K562 (cell line): ENCODE results near the gene MAGI2. TPM values are rescaled to one million over a fixed set of nuclear protein-coding genes. Genes with fewer than 3 reads are reported as not detected.

ENCODE experiments used
- ATAC-seq: fragments of 200-7000 bp; cut with Tn5 transposase; 3 replicates; pipeline ENCODE4 v1.9.1; 2020; ENCODE audit warnings: moderate library complexity
- BruUV-seq: library from RNA; stranded (reverse); fragments of 400-500 nt; replicated peaks from 2 replicates; lab custom pipeline; 2021; lab: Mats Ljungman, UMichigan
- CTCF ChIA-PET: fragments of 300-600 bp; formaldehyde crosslinking; extraction: SDS; loops from one replicate; lab custom pipeline; 2021; ENCODE audit warnings: low intra/inter-chr PET ratio; lab: Yijun Ruan, JAX
- POLR2A ChIA-PET: fragments of 300-600, 350-650 bp; sonication (Branson Sonifier 250); formaldehyde crosslinking; extraction: SDS; loops from one replicate; lab custom pipeline; 2021; ENCODE audit warnings: antibody characterized with exemption, inconsistent platforms; lab: Yijun Ruan, JAX
- DNase-seq, 4 experiments: peaks; one replicate each; pipeline versions ENCODE4 v3.0.0 to v3.0.0-alpha.2; 2011 to 2018; ENCODE audit warnings: low spot score in 3 of 4, mixed read lengths in 3 of 4; ENCODE audit errors: extremely low read depth in 1 of 4
- FAIRE-seq: peaks from 2 replicates; lab custom pipeline; 2011; peaks lifted over from hg19 to GRCh38; lab: Jason Lieb, UNC
- H2AFZ ChIP-seq: 2 replicates; pipeline ENCODE4 v1.6.0; 2011; ENCODE audit warnings: low read depth, low read length, control low read depth, inconsistent platforms
- H3K27ac ChIP-seq: fragments of 200-600 bp; 3 replicates; pipeline ENCODE4 v1.8.0; 2011; ENCODE audit warnings: low read depth, mild to moderate bottlenecking, control low read depth, inconsistent platforms, low read length, moderate library complexity, mixed read lengths; ENCODE audit errors: extremely low read depth
- H3K27me3 ChIP-seq, 2 experiments: fragments of 300-600 bp in 1 of 2; 2 replicates in 1 of 2; 3 replicates in 1 of 2; pipeline versions ENCODE4 v1.6.0 to v1.8.0; 2011; ENCODE audit warnings: inconsistent platforms in 2 of 2, low read length in 2 of 2, mild to moderate bottlenecking in 1 of 2, mixed read lengths in 1 of 2, moderate library complexity in 1 of 2; ENCODE audit not compliant: control insufficient read depth in 2 of 2, insufficient read depth in 2 of 2
- H3K36me3 ChIP-seq: fragments of 300-600 bp; 3 replicates; pipeline ENCODE4 v1.8.0; 2011; ENCODE audit warnings: mild to moderate bottlenecking, low read length, inconsistent platforms; ENCODE audit not compliant: control insufficient read depth, insufficient read depth
- H3K4me1 ChIP-seq, 2 experiments: fragments of 200-600 bp in 1 of 2; replicated peaks in 1 of 2; 2 replicates in 1 of 2; 3 replicates in 1 of 2; pipeline versions ENCODE4 v1.5.1 to v1.8.0; 2011; ENCODE audit warnings: inconsistent platforms in 2 of 2, low read length in 2 of 2, mild to moderate bottlenecking in 1 of 2, mixed read lengths in 1 of 2, moderate library complexity in 1 of 2; ENCODE audit not compliant: control insufficient read depth in 2 of 2, insufficient read depth in 2 of 2
- H3K4me2 ChIP-seq: 2 replicates; pipeline ENCODE4 v1.6.1; 2011; ENCODE audit warnings: low read length, control low read depth, inconsistent platforms, mixed read lengths; ENCODE audit not compliant: insufficient read depth
- H3K4me3 ChIP-seq: fragments of 200-600 bp; sonication (generic), shearing (Covaris generic); 2 replicates; pipeline ENCODE4 v1.5.1; 2016; ENCODE audit warnings: control low read depth, inconsistent platforms
- H3K79me2 ChIP-seq: fragments of 200-600 bp; 3 replicates; pipeline ENCODE4 v1.8.0; 2011; ENCODE audit warnings: low read length, inconsistent platforms; ENCODE audit not compliant: control insufficient read depth, insufficient read depth
- H3K9ac ChIP-seq, 2 experiments: 2 replicates each; pipeline versions ENCODE4 v1.6.0 to v1.6.1; 2011; ENCODE audit warnings: low read depth in 2 of 2, low read length in 2 of 2, control low read depth in 1 of 2, inconsistent platforms in 1 of 2, mild to moderate bottlenecking in 1 of 2, mixed read lengths in 1 of 2; ENCODE audit not compliant: insufficient read depth in 1 of 2
- H3K9me1 ChIP-seq: one replicate; pipeline ENCODE4 v1.6.0; 2011; ENCODE audit warnings: inconsistent platforms, mild to moderate bottlenecking, low read length, moderate library complexity; ENCODE audit not compliant: control insufficient read depth, insufficient read depth
- H3K9me3 ChIP-seq: replicated peaks from 2 replicates; pipeline ENCODE4 v1.5.1; 2011; ENCODE audit warnings: low read depth, low read length, inconsistent platforms; ENCODE audit not compliant: control insufficient read depth, insufficient read depth
- H4K20me1 ChIP-seq: replicated peaks from 2 replicates; pipeline ENCODE4 v1.6.1; 2011; ENCODE audit warnings: low read length, inconsistent platforms, mixed read lengths; ENCODE audit not compliant: control insufficient read depth, insufficient read depth
- CBFA2T3 ChIP-seq: fragments of 450-650 bp; IDR thresholded peaks from 2 replicates; pipeline ENCODE4 v1.6.1; 2017
- CHD1 ChIP-seq: fragments of 200-600 bp; sonication (generic); IDR thresholded peaks from one replicate; pipeline ENCODE4 v1.6.1; 2012; ENCODE audit warnings: mild to moderate bottlenecking, moderate library complexity, low read length, inconsistent platforms
- DACH1 ChIP-seq: fragments of 450-650 bp; IDR thresholded peaks from 2 replicates; pipeline ENCODE4 v1.6.1; 2018; ENCODE audit not compliant: partially characterized antibody
- HDAC2 ChIP-seq: fragments of 450-650 bp; IDR thresholded peaks from 2 replicates; pipeline ENCODE4 v1.6.1; 2016; ENCODE audit warnings: mild to moderate bottlenecking
- MYBL2 ChIP-seq, 2 experiments: fragments of 450-650 bp in 1 of 2; sonication (generic) in 1 of 2; formaldehyde crosslinking in 1 of 2; IDR thresholded peaks; 2 replicates each; pipeline versions ENCODE4 v1.6.1 to v1.8.1; 2017 to 2022; ENCODE audit warnings: borderline replicate concordance in 1 of 2, inconsistent platforms in 1 of 2, low read depth in 1 of 2, mild to moderate bottlenecking in 1 of 2, missing genetic modification reagents in 1 of 2, moderate library complexity in 1 of 2
- MYNN ChIP-seq, 2 experiments: sonication (generic); formaldehyde crosslinking in 1 of 2; IDR thresholded peaks; 2 replicates each; pipeline versions ENCODE4 v1.5.0 to v1.6.1; 2016 to 2020; ENCODE audit warnings: antibody characterized with exemption in 1 of 2, missing genetic modification reagents in 1 of 2
- PCBP2 ChIP-seq: fragments of 200-400 bp; formaldehyde crosslinking; IDR thresholded peaks from 2 replicates; pipeline ENCODE4 v1.6.1; 2018; ENCODE audit warnings: low read length, low read depth, mild to moderate bottlenecking, moderate library complexity; ENCODE audit not compliant: poor library complexity, severe bottlenecking
- SMAD3 ChIP-seq: fragments of 450-650 bp; formaldehyde crosslinking; conservative IDR thresholded peaks from 2 replicates; pipeline ENCODE4 v1.4.0; 2020; ENCODE audit warnings: mild to moderate bottlenecking
- SOX6 ChIP-seq: fragments of 450-650 bp; IDR thresholded peaks from 2 replicates; pipeline ENCODE4 v1.6.1; 2014; ENCODE audit warnings: mild to moderate bottlenecking
- ZNF121 ChIP-seq: sonication (generic); formaldehyde crosslinking; conservative IDR thresholded peaks from 2 replicates; pipeline ENCODE4 v1.8.0; 2022; ENCODE audit warnings: missing genetic modification reagents
- ZNF239 ChIP-seq: fragments of 250-450 bp; sonication (Bioruptor Pico); IDR thresholded peaks from 2 replicates; pipeline ENCODE4 v1.4.0; 2020; ENCODE audit warnings: mild to moderate bottlenecking
- ZNF274 ChIP-seq: IDR thresholded peaks from 2 replicates; pipeline ENCODE4 v1.6.1; 2011; ENCODE audit warnings: low read depth, mild to moderate bottlenecking, low read length, moderate library complexity, borderline replicate concordance
- ZNF707 ChIP-seq: fragments of 250-450 bp; sonication (Bioruptor Pico); conservative IDR thresholded peaks from 2 replicates; pipeline ENCODE4 v1.8.0; 2022; ENCODE audit warnings: inconsistent platforms, mild to moderate bottlenecking, moderate library complexity
- WGBS: fragments of 100-300 bp; shearing (Covaris generic); methylation state at CpG from one replicate; pipeline ENCODE4 v1.1.6; 2016; ENCODE audit warnings: low coverage, mixed read lengths; ENCODE audit not compliant: insufficient coverage; ENCODE audit errors: missing lambda C conversion rate; 5-methylcytosine and 5-hydroxymethylcytosine counted together
- in situ Hi-C: fragments of 300-500 bp; cut with MboI; formaldehyde crosslinking; loops from 4 replicates; pipeline ENCODE4 v1.15.0; 2018; ENCODE audit warnings: inconsistent platforms, mixed read lengths
- intact Hi-C: fragments of 100-400 bp; cut with micrococcal nuclease; formaldehyde crosslinking; loops from 2 replicates; pipeline ENCODE4 v1.14.2; 2022
- polyA plus RNA-seq, 8 experiments: library from polyadenylated mRNA; depleted of rRNA in 4 of 8; stranded (reverse) in 5 of 8; unstranded in 3 of 8; fragments of >200 nt; fragmentation: Nextera tagmentation in 2 of 8; fragmentation: Illumina TruSeq in 1 of 8; extraction: Ambion mirVana in 2 of 8; extraction: Trizol in 1 of 8; gene quantifications; 2 replicates each; pipeline versions ENCODE4 v1.2.1 to v1.2.3, GENCODE V29; 2011 to 2014; ENCODE audit warnings: inconsistent platforms in 1 of 8, missing spikeins in 1 of 8
- total RNA-seq, 7 experiments: library from RNA; depleted of rRNA in 6 of 7; stranded (reverse); fragments of >200 nt in 6 of 7; fragmentation: Illumina TruSeq in 2 of 7; extraction: Trizol in 2 of 7; gene quantifications; 2 replicates each; pipeline versions ENCODE4 v1.2.1 to v1.2.3, GENCODE V29; 2011 to 2021; ENCODE audit warnings: low replicate concordance in 1 of 7
- TF ChIP-seq, protein P1 (sequence below): fragments of 450-650 bp; IDR thresholded peaks from 2 replicates; pipeline ENCODE4 v1.6.1; 2016; ENCODE audit warnings: low read depth, mild to moderate bottlenecking, moderate library complexity
- TF ChIP-seq, protein P2 (sequence below): fragments of 450-650 bp; IDR thresholded peaks from 2 replicates; pipeline ENCODE4 v1.6.1; 2017; ENCODE audit warnings: antibody characterized with exemption

MAGI2 gene
- total and polyA plus RNA-seq, 9 of the 15 experiments (the other 6 are each of a cell fraction or from before 2014, with no cell fraction given), result 0.27 to 1.4 (median 0.70) TPM

DNA sequence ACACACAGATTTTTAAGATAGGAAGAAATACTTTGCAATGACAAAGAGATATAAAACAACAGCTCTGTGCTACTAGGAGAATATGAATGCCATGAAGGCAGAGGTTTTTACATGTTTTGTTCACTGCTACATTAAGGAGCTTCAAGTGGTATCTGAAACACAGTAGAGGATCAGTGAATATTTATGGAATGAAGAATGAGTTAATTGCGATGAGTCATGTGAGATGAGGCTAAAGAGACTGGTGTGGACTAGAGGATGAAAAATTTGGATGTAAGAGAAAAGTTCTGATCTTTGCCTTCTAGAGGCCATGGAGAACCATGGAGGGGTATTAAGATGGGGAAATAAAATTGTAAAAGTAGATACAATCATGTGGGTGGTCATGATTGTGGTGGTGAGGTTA lies 1220.7 kb downstream of the MAGI2 start:
- H3K9ac ChIP-seq, result no peak overlapping the region
- no peaks in the 10 kb centered on the region for H4K20me1 ChIP-seq
- no peak overlapping the region for H3K4me3 ChIP-seq
- DNase-seq (no peak), ATAC-seq (no peak), FAIRE-seq (no peak)
- no peaks in the 10 kb centered on the region for H3K9me1 ChIP-seq
- no peaks in the 10 kb centered on the region for H3K36me3 ChIP-seq
- ChIA-PET CTCF (no interaction called here), POLR2A (no interaction called here)
- H3K79me2 ChIP-seq, result no peaks in the 10 kb centered on the region
- H3K9me3 ChIP-seq, result no peaks in the 10 kb centered on the region
- 0% methylated on average over 1 of the region's 1 CpG for WGBS
- H3K4me2 ChIP-seq, result no peak overlapping the region
- BruUV-seq, result no TSS peak
- intact Hi-C loops (no loop called here), in situ Hi-C loops (no loop called here)
- H3K4me1 ChIP-seq, result no peaks in the 10 kb centered on the region
- no peak overlapping the region for H3K27ac ChIP-seq
- TF ChIP-seq SMAD3 (CRISPR knock-in tag), result no peak
- no peak for TF ChIP-seq ZNF707 (CRISPR knock-in tag)
- TF ChIP-seq ZNF121 (CRISPR knock-in tag), result no peak
- TF ChIP-seq, protein P1, sequence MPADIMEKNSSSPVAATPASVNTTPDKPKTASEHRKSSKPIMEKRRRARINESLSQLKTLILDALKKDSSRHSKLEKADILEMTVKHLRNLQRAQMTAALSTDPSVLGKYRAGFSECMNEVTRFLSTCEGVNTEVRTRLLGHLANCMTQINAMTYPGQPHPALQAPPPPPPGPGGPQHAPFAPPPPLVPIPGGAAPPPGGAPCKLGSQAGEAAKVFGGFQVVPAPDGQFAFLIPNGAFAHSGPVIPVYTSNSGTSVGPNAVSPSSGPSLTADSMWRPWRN, result no peak
- TF ChIP-seq, protein P2, sequence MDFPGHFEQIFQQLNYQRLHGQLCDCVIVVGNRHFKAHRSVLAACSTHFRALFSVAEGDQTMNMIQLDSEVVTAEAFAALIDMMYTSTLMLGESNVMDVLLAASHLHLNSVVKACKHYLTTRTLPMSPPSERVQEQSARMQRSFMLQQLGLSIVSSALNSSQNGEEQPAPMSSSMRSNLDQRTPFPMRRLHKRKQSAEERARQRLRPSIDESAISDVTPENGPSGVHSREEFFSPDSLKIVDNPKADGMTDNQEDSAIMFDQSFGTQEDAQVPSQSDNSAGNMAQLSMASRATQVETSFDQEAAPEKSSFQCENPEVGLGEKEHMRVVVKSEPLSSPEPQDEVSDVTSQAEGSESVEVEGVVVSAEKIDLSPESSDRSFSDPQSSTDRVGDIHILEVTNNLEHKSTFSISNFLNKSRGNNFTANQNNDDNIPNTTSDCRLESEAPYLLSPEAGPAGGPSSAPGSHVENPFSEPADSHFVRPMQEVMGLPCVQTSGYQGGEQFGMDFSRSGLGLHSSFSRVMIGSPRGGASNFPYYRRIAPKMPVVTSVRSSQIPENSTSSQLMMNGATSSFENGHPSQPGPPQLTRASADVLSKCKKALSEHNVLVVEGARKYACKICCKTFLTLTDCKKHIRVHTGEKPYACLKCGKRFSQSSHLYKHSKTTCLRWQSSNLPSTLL, result no peak
- TF ChIP-seq ZNF274, result no peak
- no peak for TF ChIP-seq SOX6
- TF ChIP-seq PCBP2, result no peak
- TF ChIP-seq CHD1, result no peak
- TF ChIP-seq DACH1, result no peak
- no peak for TF ChIP-seq ZNF239 (CRISPR knock-in tag)
- no peak for TF ChIP-seq HDAC2
- TF ChIP-seq CBFA2T3, result no peak
- TF ChIP-seq MYBL2 (IDR thresholded peaks at IDR 0.05; ENCODE audit: low read depth), result no peak
- TF ChIP-seq MYBL2 (CRISPR knock-in tag; IDR thresholded peaks at IDR 0.05; ENCODE audit: borderline replicate concordance), result no peak
- no peak for TF ChIP-seq MYNN (IDR thresholded peaks at IDR 0.05)
- TF ChIP-seq MYNN (CRISPR knock-in tag; IDR thresholded peaks at IDR 0.05), result no peak
- no peaks in the 10 kb centered on the region for H3K27me3 ChIP-seq
- no peak overlapping the region for H2AFZ ChIP-seq
